Measurements from ENCODE around the gene TXK. TPM values are rescaled to one million over a fixed set of nuclear protein-coding genes. Genes with fewer than 3 reads are reported as not detected.
A peak's percentile ranks its signal among the peaks of the same experiment; 100 is the strongest.

Gene TXK
- polyA plus RNA-seq, 1 donor: 4.9 TPM

DNA sequence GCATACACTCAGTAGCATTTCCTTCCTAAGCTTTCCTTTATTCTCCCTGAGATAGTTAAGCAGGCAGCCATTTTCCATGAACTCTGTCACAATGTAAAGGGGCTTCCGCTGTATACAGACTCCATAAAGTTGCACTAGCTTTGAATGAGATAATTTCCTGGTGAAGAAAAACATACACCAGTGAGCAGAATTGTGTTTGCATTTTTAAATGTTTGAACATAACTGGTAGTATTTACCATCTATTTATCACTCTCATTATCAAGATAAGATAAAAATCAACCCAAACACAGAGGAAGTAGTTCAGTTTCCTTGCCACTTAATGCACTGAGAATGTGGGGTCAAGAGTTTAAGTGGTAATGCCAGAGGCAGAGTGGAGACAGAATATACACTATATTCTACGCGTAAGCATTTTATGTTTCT lies 54.1 kb downstream of the TXK start:
- H3K36me3 ChIP-seq (ENCODE audit: control insufficient read depth, insufficient read depth, low read length): no peaks in the 10 kb centered on the region
- whole genome bisulfite sequencing (ENCODE audit: insufficient coverage, low lambda C conversion rate): 80% methylated on average over 2 of the region's 3 CpGs
- no peaks in the 10 kb centered on the region for H3K27me3 ChIP-seq (ENCODE audit: control insufficient read depth, insufficient read depth, low read length)
- no peaks in the 10 kb centered on the region for H3K4me1 ChIP-seq (ENCODE audit: control insufficient read depth, insufficient read depth, low read length)
- no peaks in the 10 kb centered on the region for H3K9me3 ChIP-seq (ENCODE audit: control insufficient read depth, low read depth, low read length)
- DNase-seq: no peak
- no peak overlapping the region for H3K27ac ChIP-seq (ENCODE audit: low read length)
- no peak overlapping the region for H3K4me3 ChIP-seq (ENCODE audit: low read length)

GRCh38 chr4:48078862-48079655 lies 55.0 kb downstream of the TXK start:
- Histone ChIP-seq H3K9me3 (ENCODE audit: control insufficient read depth, low read depth, low read length) (no peaks in the 10 kb centered on the region), H3K27me3 (ENCODE audit: control insufficient read depth, insufficient read depth, low read length) (no peaks in the 10 kb centered on the region), H3K4me1 (ENCODE audit: control insufficient read depth, insufficient read depth, low read length) (no peaks in the 10 kb centered on the region), H3K27ac (ENCODE audit: low read length) (no peak overlapping the region), H3K36me3 (ENCODE audit: control insufficient read depth, insufficient read depth, low read length) (no peaks in the 10 kb centered on the region), H3K4me3 (ENCODE audit: low read length) (no peak overlapping the region)
- DNase-seq: no peak
- no CpG with 5 or more reads among the region's 5 CpGs for WGBS (ENCODE audit: insufficient coverage, low lambda C conversion rate)

GRCh38 chr4:48078425-48078824 lies 55.6 kb downstream of the TXK start:
- no peak overlapping the region for H3K27ac ChIP-seq (ENCODE audit: low read length)

GRCh38 chr4:48074657-48075056 lies 59.4 kb downstream of the TXK start:
- WGBS (ENCODE audit: insufficient coverage, low lambda C conversion rate): no CpG with 5 or more reads among the region's 1 CpG
- no peaks in the 10 kb centered on the region for H3K27me3 ChIP-seq (ENCODE audit: control insufficient read depth, insufficient read depth, low read length)
- H3K4me1 ChIP-seq (ENCODE audit: control insufficient read depth, insufficient read depth, low read length): no peaks in the 10 kb centered on the region

More at GRCh38 chr4:48078425-48078824, 55.6 kb downstream of the TXK start:
- DNase-seq: no peak
- Histone ChIP-seq H3K36me3 (ENCODE audit: control insufficient read depth, insufficient read depth, low read length) (no peaks in the 10 kb centered on the region), H3K9me3 (ENCODE audit: control insufficient read depth, low read depth, low read length) (no peaks in the 10 kb centered on the region), H3K4me3 (ENCODE audit: low read length) (no peak overlapping the region), H3K27me3 (ENCODE audit: control insufficient read depth, insufficient read depth, low read length) (no peaks in the 10 kb centered on the region), H3K4me1 (ENCODE audit: control insufficient read depth, insufficient read depth, low read length) (no peaks in the 10 kb centered on the region)
- WGBS (ENCODE audit: insufficient coverage, low lambda C conversion rate): 33% methylated on average over 1 of the region's 2 CpGs

DNA sequence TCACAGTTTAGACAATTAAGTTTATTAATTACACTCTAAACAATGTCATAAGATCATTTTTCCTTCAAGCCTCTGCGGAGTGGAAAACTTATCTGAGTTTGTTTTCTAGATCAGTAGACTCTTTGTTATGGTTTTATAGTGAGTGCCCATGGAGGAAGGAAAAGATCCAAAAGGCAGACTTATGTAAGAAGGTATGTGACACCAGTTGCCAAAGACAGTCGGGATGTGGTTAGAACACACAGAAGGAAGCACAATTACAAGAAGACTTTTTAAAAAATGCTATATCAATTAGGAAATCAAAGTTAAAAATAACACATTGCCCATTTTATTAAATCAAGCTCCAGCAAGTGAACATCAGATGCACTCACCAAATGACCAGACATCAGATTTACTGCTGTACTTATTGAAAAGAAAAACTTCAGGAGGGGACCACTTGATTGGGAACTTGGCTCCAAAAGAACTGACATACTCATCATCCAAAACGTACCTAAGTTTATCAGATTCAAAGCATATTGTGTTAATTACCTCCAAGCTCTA lies 60.4 kb downstream of the TXK start:
- Histone ChIP-seq H3K36me3 (ENCODE audit: control insufficient read depth, insufficient read depth, low read length) (no peaks in the 10 kb centered on the region), H3K4me3 (ENCODE audit: low read length) (no peak overlapping the region), H3K9me3 (ENCODE audit: control insufficient read depth, low read depth, low read length) (no peaks in the 10 kb centered on the region), H3K27me3 (ENCODE audit: control insufficient read depth, insufficient read depth, low read length) (no peaks in the 10 kb centered on the region), H3K4me1 (ENCODE audit: control insufficient read depth, insufficient read depth, low read length) (no peaks in the 10 kb centered on the region), H3K27ac (ENCODE audit: low read length) (no peak overlapping the region)
- 100% methylated on average over 1 of the region's 3 CpGs for WGBS (ENCODE audit: insufficient coverage, low lambda C conversion rate)
- no peak for DNase-seq

More at GRCh38 chr4:48074657-48075056, 59.4 kb downstream of the TXK start:
- H3K36me3 ChIP-seq (ENCODE audit: control insufficient read depth, insufficient read depth, low read length): no peaks in the 10 kb centered on the region
- no peak for DNase-seq
- no peaks in the 10 kb centered on the region for H3K9me3 ChIP-seq (ENCODE audit: control insufficient read depth, low read depth, low read length)
- no peak overlapping the region for H3K4me3 ChIP-seq (ENCODE audit: low read length)
- no peak overlapping the region for H3K27ac ChIP-seq (ENCODE audit: low read length)

- peak; percentile 36 to 70 for DNase-seq
- Histone ChIP-seq H3K4me3 (ENCODE audit: low read length) (no peak overlapping the region), H3K27me3 (ENCODE audit: control insufficient read depth, insufficient read depth, low read length) (no peaks in the 10 kb centered on the region), H3K4me1 (ENCODE audit: control insufficient read depth, insufficient read depth, low read length) (no peaks in the 10 kb centered on the region), H3K9me3 (ENCODE audit: control insufficient read depth, low read depth, low read length) (no peaks in the 10 kb centered on the region), H3K36me3 (ENCODE audit: control insufficient read depth, insufficient read depth, low read length) (no peaks in the 10 kb centered on the region), H3K27ac (ENCODE audit: low read length) (peak overlapping the region; percentile 22)
- no CpG with 5 or more reads among the region's 3 CpGs for WGBS (ENCODE audit: insufficient coverage, low lambda C conversion rate)
Observed at GRCh38 chr4:48071191-48071590, 62.9 kb downstream of the TXK start.

- Histone ChIP-seq H3K36me3 (ENCODE audit: control insufficient read depth, insufficient read depth, low read length) (no peaks in the 10 kb centered on the region), H3K27me3 (ENCODE audit: control insufficient read depth, insufficient read depth, low read length) (no peaks in the 10 kb centered on the region), H3K9me3 (ENCODE audit: control insufficient read depth, low read depth, low read length) (no peaks in the 10 kb centered on the region), H3K4me3 (ENCODE audit: low read length) (no peak overlapping the region), H3K4me1 (ENCODE audit: control insufficient read depth, insufficient read depth, low read length) (no peaks in the 10 kb centered on the region), H3K27ac (ENCODE audit: low read length) (no peak overlapping the region)
- no peak for DNase-seq
- no CpG with 5 or more reads among the region's 2 CpGs for WGBS (ENCODE audit: insufficient coverage, low lambda C conversion rate)
Observed at GRCh38 chr4:48069026-48069425, 65.0 kb downstream of the TXK start.

DNA sequence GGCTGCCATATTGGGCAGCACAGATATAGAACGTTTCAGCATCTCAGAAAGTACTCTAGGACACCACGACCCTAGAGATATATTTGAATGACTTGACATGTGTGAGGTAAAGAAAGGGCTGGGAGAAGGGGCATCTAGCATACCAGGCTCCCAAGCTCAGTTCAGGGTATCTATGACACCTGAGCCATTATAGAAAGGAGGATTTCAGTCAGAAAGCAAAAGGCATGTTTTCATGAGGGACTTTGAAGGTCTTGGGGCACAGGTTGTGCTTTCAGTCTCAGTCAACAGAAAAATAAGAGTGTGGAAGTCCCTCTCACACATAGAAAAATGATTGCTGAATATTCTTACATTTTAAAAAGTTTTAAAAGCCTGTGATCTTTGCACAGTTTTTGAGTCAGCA lies 65.9 kb downstream of the TXK start:
- Histone ChIP-seq H3K4me3 (ENCODE audit: low read length) (no peak overlapping the region), H3K36me3 (ENCODE audit: control insufficient read depth, insufficient read depth, low read length) (no peaks in the 10 kb centered on the region), H3K27ac (ENCODE audit: low read length) (no peak overlapping the region), H3K9me3 (ENCODE audit: control insufficient read depth, low read depth, low read length) (no peaks in the 10 kb centered on the region), H3K4me1 (ENCODE audit: control insufficient read depth, insufficient read depth, low read length) (no peaks in the 10 kb centered on the region), H3K27me3 (ENCODE audit: control insufficient read depth, insufficient read depth, low read length) (no peaks in the 10 kb centered on the region)
- WGBS (ENCODE audit: insufficient coverage, low lambda C conversion rate): no CpG with 5 or more reads among the region's 2 CpGs
- no peak for DNase-seq

- WGBS (ENCODE audit: insufficient coverage, low lambda C conversion rate): no CpG with 5 or more reads among the region's 9 CpGs
Observed at GRCh38 chr4:48067536-48067935, 66.5 kb downstream of the TXK start.

DNA sequence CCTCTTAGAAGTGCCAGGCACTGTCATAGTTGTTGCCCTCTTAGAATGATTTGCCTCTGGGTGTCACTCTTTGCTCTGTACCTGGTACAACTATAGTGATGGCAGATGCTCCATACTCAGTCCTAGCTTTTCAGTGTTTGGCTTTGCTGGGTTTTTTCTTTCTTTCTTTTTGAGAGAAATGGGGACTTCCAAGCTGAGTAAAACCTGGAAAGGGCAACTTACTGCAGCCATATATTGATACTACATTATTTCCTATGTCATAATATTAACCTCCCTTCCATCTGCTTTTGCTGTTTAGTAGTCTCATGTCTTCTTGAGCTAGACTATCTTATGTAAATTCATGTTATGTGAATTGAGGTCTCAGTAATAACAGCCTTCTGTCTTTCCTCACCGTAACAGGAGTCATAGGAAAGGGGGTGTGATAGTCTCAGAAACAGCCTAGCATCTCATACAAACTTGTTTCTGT lies 68.4 kb downstream of the TXK start:
- Histone ChIP-seq H3K4me3 (ENCODE audit: low read length) (no peak overlapping the region), H3K4me1 (ENCODE audit: control insufficient read depth, insufficient read depth, low read length) (no peaks in the 10 kb centered on the region), H3K27me3 (ENCODE audit: control insufficient read depth, insufficient read depth, low read length) (no peaks in the 10 kb centered on the region), H3K27ac (ENCODE audit: low read length) (no peak overlapping the region), H3K9me3 (ENCODE audit: control insufficient read depth, low read depth, low read length) (no peaks in the 10 kb centered on the region), H3K36me3 (ENCODE audit: control insufficient read depth, insufficient read depth, low read length) (no peaks in the 10 kb centered on the region)
- no peak for DNase-seq
- no CpG with 5 or more reads among the region's 1 CpG for WGBS (ENCODE audit: insufficient coverage, low lambda C conversion rate)

More at GRCh38 chr4:48067536-48067935, 66.5 kb downstream of the TXK start:
- H3K9me3 ChIP-seq (ENCODE audit: control insufficient read depth, low read depth, low read length): no peaks in the 10 kb centered on the region
- DNase-seq: no peak
- H3K36me3 ChIP-seq (ENCODE audit: control insufficient read depth, insufficient read depth, low read length): no peaks in the 10 kb centered on the region
- H3K4me3 ChIP-seq (ENCODE audit: low read length): no peak overlapping the region
- no peaks in the 10 kb centered on the region for H3K27me3 ChIP-seq (ENCODE audit: control insufficient read depth, insufficient read depth, low read length)
- H3K27ac ChIP-seq (ENCODE audit: low read length): no peak overlapping the region
- H3K4me1 ChIP-seq (ENCODE audit: control insufficient read depth, insufficient read depth, low read length): no peaks in the 10 kb centered on the region
